A549 (cell line): Measurements from ENCODE around the gene PHF21A.

Experiments
- CEBPB ChIP-seq, 2 experiments: fragments of >200 bp in 1 of 2; sonication (Bioruptor Twin) in 1 of 2; formaldehyde crosslinking in 1 of 2; IDR thresholded peaks; 2 replicates each; pipeline ENCODE4 v1.6.1; 2012 to 2016
- GATA3 ChIP-seq: IDR thresholded peaks from 2 replicates; pipeline ENCODE4 v1.6.1; 2012; ENCODE audit warnings: borderline replicate concordance
- HDAC2 ChIP-seq: fragments of 200-600 bp; sonication (generic); IDR thresholded peaks from 2 replicates; pipeline ENCODE4 v1.6.1; 2016
- POLR2A ChIP-seq: IDR thresholded peaks from 2 replicates; pipeline ENCODE4 v1.6.1; 2012; ENCODE audit warnings: mild to moderate bottlenecking, low read length
- SMC3 ChIP-seq: fragments of >200 bp; sonication (Bioruptor Twin); formaldehyde crosslinking; IDR thresholded peaks from 3 replicates; pipeline ENCODE4 v1.6.1; 2018; ENCODE audit warnings: inconsistent platforms
- TF ChIP-seq, protein P1 (sequence below): fragments of >200 bp; sonication (Bioruptor Twin); formaldehyde crosslinking; IDR thresholded peaks from 3 replicates; pipeline ENCODE4 v1.5.1; 2016
- TF ChIP-seq, protein P2 (sequence below): fragments of 250-450 bp; sonication (Bioruptor Pico); IDR thresholded peaks from 2 replicates; pipeline ENCODE4 v1.5.0; 2021; ENCODE audit warnings: mild to moderate bottlenecking, moderate library complexity, borderline replicate concordance

DNA sequence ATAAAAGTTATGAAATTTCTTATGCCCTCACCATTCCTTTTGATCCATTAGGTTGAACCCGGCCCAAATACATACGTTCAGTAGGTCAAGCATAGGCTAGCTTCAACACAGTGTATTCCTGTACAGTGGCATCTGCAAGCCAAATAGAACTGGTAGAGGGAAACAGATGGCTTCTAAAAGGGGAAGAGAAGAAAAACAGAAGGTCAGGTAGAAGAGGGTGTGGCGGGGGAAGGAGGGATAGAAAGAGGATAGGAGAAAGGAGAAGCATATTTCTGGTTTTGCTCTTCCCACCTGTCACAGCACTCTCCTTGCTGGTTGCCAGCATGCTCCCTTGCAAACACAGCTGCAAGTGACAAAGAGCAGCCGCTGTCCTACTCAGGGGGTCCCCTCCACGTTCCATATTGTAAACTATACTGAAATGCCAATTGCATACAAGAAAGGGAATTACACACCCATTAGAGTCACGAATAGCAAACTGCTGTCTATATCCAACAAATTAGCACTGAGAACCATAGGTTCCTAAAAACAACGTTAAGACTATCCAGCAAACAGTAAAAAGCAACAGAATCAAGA lies 71.8 kb downstream of the PHF21A start:
- no peak for TF ChIP-seq GATA3
- TF ChIP-seq, protein P1, sequence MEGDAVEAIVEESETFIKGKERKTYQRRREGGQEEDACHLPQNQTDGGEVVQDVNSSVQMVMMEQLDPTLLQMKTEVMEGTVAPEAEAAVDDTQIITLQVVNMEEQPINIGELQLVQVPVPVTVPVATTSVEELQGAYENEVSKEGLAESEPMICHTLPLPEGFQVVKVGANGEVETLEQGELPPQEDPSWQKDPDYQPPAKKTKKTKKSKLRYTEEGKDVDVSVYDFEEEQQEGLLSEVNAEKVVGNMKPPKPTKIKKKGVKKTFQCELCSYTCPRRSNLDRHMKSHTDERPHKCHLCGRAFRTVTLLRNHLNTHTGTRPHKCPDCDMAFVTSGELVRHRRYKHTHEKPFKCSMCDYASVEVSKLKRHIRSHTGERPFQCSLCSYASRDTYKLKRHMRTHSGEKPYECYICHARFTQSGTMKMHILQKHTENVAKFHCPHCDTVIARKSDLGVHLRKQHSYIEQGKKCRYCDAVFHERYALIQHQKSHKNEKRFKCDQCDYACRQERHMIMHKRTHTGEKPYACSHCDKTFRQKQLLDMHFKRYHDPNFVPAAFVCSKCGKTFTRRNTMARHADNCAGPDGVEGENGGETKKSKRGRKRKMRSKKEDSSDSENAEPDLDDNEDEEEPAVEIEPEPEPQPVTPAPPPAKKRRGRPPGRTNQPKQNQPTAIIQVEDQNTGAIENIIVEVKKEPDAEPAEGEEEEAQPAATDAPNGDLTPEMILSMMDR = no peak
- no peak for TF ChIP-seq HDAC2
- TF ChIP-seq SMC3 = no peak
- TF ChIP-seq POLR2A = no peak
- no peak for TF ChIP-seq CEBPB (IDR thresholded peaks at IDR 0.05)
- TF ChIP-seq, protein P2, sequence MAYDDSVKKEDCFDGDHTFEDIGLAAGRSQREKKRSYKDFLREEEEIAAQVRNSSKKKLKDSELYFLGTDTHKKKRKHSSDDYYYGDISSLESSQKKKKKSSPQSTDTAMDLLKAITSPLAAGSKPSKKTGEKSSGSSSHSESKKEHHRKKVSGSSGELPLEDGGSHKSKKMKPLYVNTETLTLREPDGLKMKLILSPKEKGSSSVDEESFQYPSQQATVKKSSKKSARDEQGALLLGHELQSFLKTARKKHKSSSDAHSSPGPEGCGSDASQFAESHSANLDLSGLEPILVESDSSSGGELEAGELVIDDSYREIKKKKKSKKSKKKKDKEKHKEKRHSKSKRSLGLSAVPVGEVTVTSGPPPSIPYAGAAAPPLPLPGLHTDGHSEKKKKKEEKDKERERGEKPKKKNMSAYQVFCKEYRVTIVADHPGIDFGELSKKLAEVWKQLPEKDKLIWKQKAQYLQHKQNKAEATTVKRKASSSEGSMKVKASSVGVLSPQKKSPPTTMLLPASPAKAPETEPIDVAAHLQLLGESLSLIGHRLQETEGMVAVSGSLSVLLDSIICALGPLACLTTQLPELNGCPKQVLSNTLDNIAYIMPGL (CRISPR knock-in tag) = no peak
